Ovary (tissue), 3 donors: Measurements from ENCODE around the gene HSD17B8.

ENCODE experiments used
- EP300 ChIP-seq: sonication (generic); formaldehyde crosslinking; IDR thresholded peaks from one replicate; pipeline ENCODE4 v1.6.1; 2017; ENCODE audit warnings: antibody characterized with exemption
- POLR2A ChIP-seq: fragments of 450-650 bp; IDR thresholded peaks from one replicate; pipeline ENCODE4 v1.6.1; 2017; ENCODE audit warnings: antibody characterized with exemption, mild to moderate bottlenecking, moderate library complexity
- TF ChIP-seq, protein P1 (sequence below), 3 donors: fragments of 450-650 bp in 2 of 3; fragments of 200-600 bp in 1 of 3; IDR thresholded peaks; one replicate each; pipeline versions ENCODE4 v1.5.1 to v1.8.0; 2016 to 2022; ENCODE audit warnings: antibody characterized with exemption in 3 of 3, mild to moderate bottlenecking in 1 of 3
- donor health status: DM: no; HTN: no; CAD: no.

- TF ChIP-seq, protein P1, sequence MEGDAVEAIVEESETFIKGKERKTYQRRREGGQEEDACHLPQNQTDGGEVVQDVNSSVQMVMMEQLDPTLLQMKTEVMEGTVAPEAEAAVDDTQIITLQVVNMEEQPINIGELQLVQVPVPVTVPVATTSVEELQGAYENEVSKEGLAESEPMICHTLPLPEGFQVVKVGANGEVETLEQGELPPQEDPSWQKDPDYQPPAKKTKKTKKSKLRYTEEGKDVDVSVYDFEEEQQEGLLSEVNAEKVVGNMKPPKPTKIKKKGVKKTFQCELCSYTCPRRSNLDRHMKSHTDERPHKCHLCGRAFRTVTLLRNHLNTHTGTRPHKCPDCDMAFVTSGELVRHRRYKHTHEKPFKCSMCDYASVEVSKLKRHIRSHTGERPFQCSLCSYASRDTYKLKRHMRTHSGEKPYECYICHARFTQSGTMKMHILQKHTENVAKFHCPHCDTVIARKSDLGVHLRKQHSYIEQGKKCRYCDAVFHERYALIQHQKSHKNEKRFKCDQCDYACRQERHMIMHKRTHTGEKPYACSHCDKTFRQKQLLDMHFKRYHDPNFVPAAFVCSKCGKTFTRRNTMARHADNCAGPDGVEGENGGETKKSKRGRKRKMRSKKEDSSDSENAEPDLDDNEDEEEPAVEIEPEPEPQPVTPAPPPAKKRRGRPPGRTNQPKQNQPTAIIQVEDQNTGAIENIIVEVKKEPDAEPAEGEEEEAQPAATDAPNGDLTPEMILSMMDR (IDR thresholded peaks at IDR 0.05) = no peak
- TF ChIP-seq POLR2A (no peak), EP300 (no peak)
These were observed 47.0 kb downstream of the HSD17B8 start for GRCh38 chr6:33251395-33252012.
